Testis (tissue), 2 donors: ENCODE results near the gene DDX54.

Experiments
- CTCF ChIP-seq, 3 experiments: fragments of 450-650 bp in 2 of 3; fragments of 200-600 bp in 1 of 3; sonication (generic) in 1 of 3; IDR thresholded peaks; one replicate each; pipeline ENCODE4 v1.5.1; 2016 to 2019; ENCODE audit warnings: antibody characterized with exemption in 3 of 3, mild to moderate bottlenecking in 2 of 3, moderate library complexity in 1 of 3
- POLR2A ChIP-seq: fragments of 450-650 bp; IDR thresholded peaks from one replicate; pipeline ENCODE4 v1.6.1; 2017; ENCODE audit warnings: antibody characterized with exemption, mild to moderate bottlenecking, moderate library complexity

DNA sequence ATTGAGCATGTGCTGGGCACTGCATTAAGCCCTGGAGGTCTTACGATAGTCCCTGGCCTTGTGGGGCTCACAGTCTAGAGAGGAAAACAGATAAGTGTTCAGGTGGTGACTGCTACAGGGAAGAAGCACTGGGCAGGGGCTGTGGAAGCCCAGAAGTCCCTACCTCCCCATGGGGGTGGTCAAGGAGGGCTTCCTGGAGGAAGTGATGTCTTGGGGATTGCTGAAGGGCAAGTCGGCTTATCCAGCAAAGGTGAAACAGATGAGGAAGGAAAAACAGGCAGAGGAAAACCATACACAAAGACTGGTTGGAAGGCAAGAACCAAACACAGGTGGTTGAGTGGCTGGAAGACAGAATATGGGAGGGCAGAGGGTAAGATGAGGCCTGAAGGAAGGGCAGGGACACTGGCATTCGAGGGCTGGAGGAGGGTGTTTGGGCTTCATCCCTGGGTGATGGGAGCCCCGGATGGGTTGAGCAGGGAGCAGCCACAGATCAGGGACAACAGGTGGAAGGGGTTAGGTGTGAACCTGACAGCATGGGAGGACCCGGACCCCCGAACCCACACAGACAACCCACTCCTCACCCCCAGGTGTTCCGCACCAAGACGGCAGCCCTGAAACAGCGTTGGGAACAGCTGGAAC lies 33.0 kb downstream of the DDX54 start:
- TF ChIP-seq POLR2A, result no peak
- TF ChIP-seq CTCF (IDR thresholded peaks at IDR 0.05), result no peak
